Parathyroid adenoma (tissue), 2 donors: ENCODE measurements around the gene MATK.

ENCODE experiments used
- H2AFZ ChIP-seq: fragments of 300-600 bp; sonication (generic); one replicate; pipeline ENCODE4 v1.7.0; 2017; ENCODE audit warnings: antibody characterized with exemption, mild to moderate bottlenecking
- H3K27ac ChIP-seq: fragments of 300-600 bp; sonication (generic); one replicate; pipeline ENCODE4 v1.7.0; 2017
- H3K27me3 ChIP-seq: fragments of 300-600 bp; sonication (generic); one replicate; pipeline ENCODE4 v1.7.0; 2017; ENCODE audit warnings: low read length; ENCODE audit not compliant: control insufficient read depth, insufficient read depth
- H3K36me3 ChIP-seq: fragments of 300-600 bp; sonication (generic); one replicate; pipeline ENCODE4 v1.7.0; 2017; ENCODE audit warnings: low read length; ENCODE audit not compliant: control insufficient read depth, insufficient read depth
- H3K4me1 ChIP-seq: fragments of 300-600 bp; sonication (generic); one replicate; pipeline ENCODE4 v1.7.0; 2017; ENCODE audit warnings: control low read depth
- H3K4me2 ChIP-seq: fragments of 300-600 bp; sonication (generic); one replicate; pipeline ENCODE4 v1.7.0; 2017; ENCODE audit warnings: low read length
- H3K4me3 ChIP-seq: fragments of 300-600 bp; sonication (generic); one replicate; pipeline ENCODE4 v1.7.0; 2017; ENCODE audit warnings: low read depth, low read length
- H3K79me2 ChIP-seq: fragments of 300-600 bp; sonication (generic); one replicate; pipeline ENCODE4 v1.7.0; 2017; ENCODE audit warnings: control low read depth
- H3K9ac ChIP-seq: fragments of 300-600 bp; sonication (generic); one replicate; pipeline ENCODE4 v1.7.0; 2017; ENCODE audit warnings: mild to moderate bottlenecking
- H3K9me3 ChIP-seq: fragments of 300-600 bp; sonication (generic); one replicate; pipeline ENCODE4 v1.7.0; 2017; ENCODE audit warnings: low read length; ENCODE audit not compliant: control insufficient read depth
- TF ChIP-seq, protein P1 (sequence below): fragments of 300-600 bp; sonication (generic); IDR thresholded peaks from one replicate; pipeline ENCODE4 v1.7.0; 2017; ENCODE audit warnings: antibody characterized with exemption, mild to moderate bottlenecking
- donor health status: primary hyperparathyroidism.

The MATK gene

DNA sequence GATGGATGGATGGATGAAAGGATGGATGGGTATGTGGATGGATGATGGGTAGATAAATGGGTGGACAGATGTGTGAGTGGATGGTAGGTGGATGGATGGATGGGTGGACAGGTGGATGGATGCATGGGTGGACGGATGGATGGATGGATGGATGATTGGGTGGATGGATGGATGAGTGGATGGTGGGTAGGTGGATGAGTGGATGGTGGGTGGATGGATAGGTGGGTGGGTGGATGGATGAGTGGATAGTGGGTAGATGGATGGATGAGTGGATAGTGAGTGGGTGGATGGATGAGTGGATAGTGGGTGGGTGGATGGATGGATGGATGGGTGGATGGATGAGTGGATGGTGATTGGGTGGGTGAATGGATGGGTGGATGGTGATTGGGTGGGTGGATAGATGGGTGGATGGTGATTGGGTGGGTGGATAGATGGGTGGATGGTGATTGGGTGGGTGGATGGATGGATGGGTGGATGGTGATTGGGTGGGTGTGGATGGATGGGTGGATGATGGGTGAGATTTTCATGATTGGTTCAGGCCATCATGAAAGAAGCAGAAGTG is 9.6 kb downstream of the MATK start:
- Histone ChIP-seq H3K4me3 (no peak overlapping the region), H3K36me3 (no peaks in the 10 kb centered on the region), H3K4me1 (no peaks in the 10 kb centered on the region), H3K27ac (no peak overlapping the region), H3K79me2 (no peaks in the 10 kb centered on the region), H3K27me3 (no peaks in the 10 kb centered on the region), H3K9me3 (no peaks in the 10 kb centered on the region), H2AFZ (no peak overlapping the region), H3K4me2 (no peak overlapping the region), H3K9ac (no peak overlapping the region)
- TF ChIP-seq, protein P1, sequence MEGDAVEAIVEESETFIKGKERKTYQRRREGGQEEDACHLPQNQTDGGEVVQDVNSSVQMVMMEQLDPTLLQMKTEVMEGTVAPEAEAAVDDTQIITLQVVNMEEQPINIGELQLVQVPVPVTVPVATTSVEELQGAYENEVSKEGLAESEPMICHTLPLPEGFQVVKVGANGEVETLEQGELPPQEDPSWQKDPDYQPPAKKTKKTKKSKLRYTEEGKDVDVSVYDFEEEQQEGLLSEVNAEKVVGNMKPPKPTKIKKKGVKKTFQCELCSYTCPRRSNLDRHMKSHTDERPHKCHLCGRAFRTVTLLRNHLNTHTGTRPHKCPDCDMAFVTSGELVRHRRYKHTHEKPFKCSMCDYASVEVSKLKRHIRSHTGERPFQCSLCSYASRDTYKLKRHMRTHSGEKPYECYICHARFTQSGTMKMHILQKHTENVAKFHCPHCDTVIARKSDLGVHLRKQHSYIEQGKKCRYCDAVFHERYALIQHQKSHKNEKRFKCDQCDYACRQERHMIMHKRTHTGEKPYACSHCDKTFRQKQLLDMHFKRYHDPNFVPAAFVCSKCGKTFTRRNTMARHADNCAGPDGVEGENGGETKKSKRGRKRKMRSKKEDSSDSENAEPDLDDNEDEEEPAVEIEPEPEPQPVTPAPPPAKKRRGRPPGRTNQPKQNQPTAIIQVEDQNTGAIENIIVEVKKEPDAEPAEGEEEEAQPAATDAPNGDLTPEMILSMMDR: no peak

DNA sequence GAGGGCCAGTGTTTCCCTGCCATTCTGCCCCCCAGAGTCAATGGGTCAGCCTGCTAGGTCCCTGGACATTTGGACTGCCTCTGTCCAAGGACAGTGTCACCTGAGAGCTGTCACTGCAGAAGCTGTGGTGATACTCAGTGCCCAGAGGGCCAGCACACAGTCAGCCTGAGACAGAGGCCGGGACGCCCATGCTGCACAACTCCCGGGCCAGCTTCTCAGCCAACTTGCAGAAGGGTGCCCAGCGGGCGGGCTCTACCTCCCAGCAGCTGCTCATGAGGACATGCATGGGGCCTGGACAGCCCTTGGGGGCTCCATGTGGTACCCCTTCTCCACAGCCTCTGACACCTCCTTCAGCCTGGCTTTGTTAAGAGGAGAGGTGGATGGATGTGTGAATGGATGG is 10.3 kb downstream of the MATK start:
- TF ChIP-seq, protein P1: no peak
- H2AFZ ChIP-seq: no peak overlapping the region

DNA sequence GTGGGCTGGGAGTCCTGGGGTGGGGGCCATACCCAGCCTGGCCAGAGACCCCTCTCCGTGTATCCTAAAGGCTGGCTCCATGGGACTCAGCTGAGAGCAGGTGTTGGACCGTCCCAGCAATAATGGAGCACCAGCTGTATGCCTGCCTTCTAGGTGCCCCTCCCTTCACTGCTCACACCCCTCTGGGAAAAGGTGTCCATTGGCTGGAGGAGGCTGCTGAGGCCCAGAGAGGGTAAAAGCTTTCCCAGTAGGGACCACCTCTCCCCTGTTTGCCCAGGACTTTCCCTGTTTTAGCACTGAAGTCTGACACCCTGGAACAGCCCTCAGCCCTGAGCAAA is 10.8 kb downstream of the MATK start:
- TF ChIP-seq, protein P1: no peak
- no peaks in the 10 kb centered on the region for H3K4me1 ChIP-seq
- H3K9ac ChIP-seq: no peak overlapping the region
- no peak overlapping the region for H2AFZ ChIP-seq
- H3K27me3 ChIP-seq: no peaks in the 10 kb centered on the region
- no peak overlapping the region for H3K4me3 ChIP-seq
- no peaks in the 10 kb centered on the region for H3K36me3 ChIP-seq
- H3K79me2 ChIP-seq: no peaks in the 10 kb centered on the region
- no peak overlapping the region for H3K4me2 ChIP-seq
- no peaks in the 10 kb centered on the region for H3K9me3 ChIP-seq
- H3K27ac ChIP-seq: no peak overlapping the region

More for the DNA sequence above, 10.3 kb downstream of the MATK start:
- no peak overlapping the region for H3K27ac ChIP-seq
- H3K4me1 ChIP-seq: no peaks in the 10 kb centered on the region
- H3K27me3 ChIP-seq: no peaks in the 10 kb centered on the region
- no peaks in the 10 kb centered on the region for H3K36me3 ChIP-seq
- no peaks in the 10 kb centered on the region for H3K79me2 ChIP-seq
- no peak overlapping the region for H3K4me2 ChIP-seq
- no peak overlapping the region for H3K4me3 ChIP-seq
- H3K9me3 ChIP-seq: no peaks in the 10 kb centered on the region
- H3K9ac ChIP-seq: no peak overlapping the region

DNA sequence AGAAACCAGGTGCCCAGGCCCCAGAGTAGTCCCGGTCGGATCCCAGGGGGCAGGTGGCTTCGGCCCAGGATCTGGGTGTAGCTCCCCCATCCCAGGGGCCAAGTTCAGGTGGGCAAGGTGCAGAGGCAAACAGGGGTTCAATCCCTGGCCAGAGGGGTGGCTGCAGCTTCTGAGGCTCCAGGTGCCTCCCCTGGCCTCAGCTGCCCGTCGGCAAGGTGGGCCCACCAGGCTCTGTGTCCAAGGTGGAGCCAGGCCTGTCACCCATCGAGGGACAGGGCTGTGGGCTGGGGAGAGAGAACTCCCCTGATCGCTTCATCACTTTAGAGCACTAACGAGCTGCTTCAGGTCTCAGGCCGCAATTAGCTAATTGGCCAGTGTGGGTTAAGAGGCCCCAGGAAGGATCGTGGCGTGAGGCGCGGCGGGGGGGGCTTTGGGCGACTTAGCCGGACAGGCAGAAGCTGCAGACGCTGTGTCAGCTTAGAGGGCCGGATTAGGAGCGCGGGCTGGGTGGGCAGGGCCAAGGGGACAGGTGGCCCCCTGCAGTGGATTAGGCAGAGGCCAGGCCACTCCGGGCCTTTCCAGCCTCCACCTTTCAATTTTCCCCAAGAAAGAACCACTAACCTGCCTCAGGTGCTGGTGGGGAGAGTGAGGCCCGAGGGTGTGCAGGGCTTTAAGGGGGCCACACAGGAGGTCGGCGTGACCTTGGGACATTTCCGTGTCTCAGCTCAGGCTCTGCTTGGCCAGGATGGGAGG is 11.4 kb downstream of the MATK start:
- no peaks in the 10 kb centered on the region for H3K4me1 ChIP-seq
- H3K9me3 ChIP-seq: no peaks in the 10 kb centered on the region
- H3K36me3 ChIP-seq: no peaks in the 10 kb centered on the region
- H3K79me2 ChIP-seq: no peaks in the 10 kb centered on the region
- no peak overlapping the region for H3K4me3 ChIP-seq
- H3K27ac ChIP-seq: no peak overlapping the region
- H3K27me3 ChIP-seq: no peaks in the 10 kb centered on the region
- H3K9ac ChIP-seq: no peak overlapping the region
- H3K4me2 ChIP-seq: no peak overlapping the region
- H2AFZ ChIP-seq: no peak overlapping the region
- TF ChIP-seq, protein P1: no peak
